K562 (cell line): ENCODE results near the gene AGO1. TPM values are rescaled to one million over a fixed set of nuclear protein-coding genes. Genes with fewer than 3 reads are reported as not detected.
"Not testable (repeated sequence)": the region's sequence is repeated elsewhere in the genome, so short reads cannot be mapped to it uniquely, and the experiment has no call there.

Experiments used
- ATAC-seq: fragments of 200-7000 bp; cut with Tn5 transposase; 3 replicates; pipeline ENCODE4 v1.9.1; 2020; ENCODE audit warnings: moderate library complexity
- BruUV-seq: library from RNA; stranded (reverse); fragments of 400-500 nt; replicated peaks from 2 replicates; lab custom pipeline; 2021; lab: Mats Ljungman, UMichigan
- CTCF ChIA-PET: fragments of 300-600 bp; formaldehyde crosslinking; extraction: SDS; loops from one replicate; lab custom pipeline; 2021; ENCODE audit warnings: low intra/inter-chr PET ratio; lab: Yijun Ruan, JAX
- POLR2A ChIA-PET: fragments of 300-600, 350-650 bp; sonication (Branson Sonifier 250); formaldehyde crosslinking; extraction: SDS; loops from one replicate; lab custom pipeline; 2021; ENCODE audit warnings: antibody characterized with exemption, inconsistent platforms; lab: Yijun Ruan, JAX
- DNase-seq, 4 experiments: peaks; one replicate each; pipeline versions ENCODE4 v3.0.0 to v3.0.0-alpha.2; 2011 to 2018; ENCODE audit warnings: low spot score in 3 of 4, mixed read lengths in 3 of 4; ENCODE audit errors: extremely low read depth in 1 of 4
- FAIRE-seq: peaks from 2 replicates; lab custom pipeline; 2011; peaks lifted over from hg19 to GRCh38; lab: Jason Lieb, UNC
- H2AFZ ChIP-seq: 2 replicates; pipeline ENCODE4 v1.6.0; 2011; ENCODE audit warnings: low read depth, low read length, control low read depth, inconsistent platforms
- H3K27ac ChIP-seq: fragments of 200-600 bp; 3 replicates; pipeline ENCODE4 v1.8.0; 2011; ENCODE audit warnings: low read depth, mild to moderate bottlenecking, control low read depth, inconsistent platforms, low read length, moderate library complexity, mixed read lengths; ENCODE audit errors: extremely low read depth
- H3K27me3 ChIP-seq, 2 experiments: fragments of 300-600 bp in 1 of 2; 2 replicates in 1 of 2; 3 replicates in 1 of 2; pipeline versions ENCODE4 v1.6.0 to v1.8.0; 2011; ENCODE audit warnings: inconsistent platforms in 2 of 2, low read length in 2 of 2, mild to moderate bottlenecking in 1 of 2, mixed read lengths in 1 of 2, moderate library complexity in 1 of 2; ENCODE audit not compliant: control insufficient read depth in 2 of 2, insufficient read depth in 2 of 2
- H3K36me3 ChIP-seq: fragments of 300-600 bp; 3 replicates; pipeline ENCODE4 v1.8.0; 2011; ENCODE audit warnings: mild to moderate bottlenecking, low read length, inconsistent platforms; ENCODE audit not compliant: control insufficient read depth, insufficient read depth
- H3K4me1 ChIP-seq, 2 experiments: fragments of 200-600 bp in 1 of 2; replicated peaks in 1 of 2; 2 replicates in 1 of 2; 3 replicates in 1 of 2; pipeline versions ENCODE4 v1.5.1 to v1.8.0; 2011; ENCODE audit warnings: inconsistent platforms in 2 of 2, low read length in 2 of 2, mild to moderate bottlenecking in 1 of 2, mixed read lengths in 1 of 2, moderate library complexity in 1 of 2; ENCODE audit not compliant: control insufficient read depth in 2 of 2, insufficient read depth in 2 of 2
- H3K4me2 ChIP-seq: 2 replicates; pipeline ENCODE4 v1.6.1; 2011; ENCODE audit warnings: low read length, control low read depth, inconsistent platforms, mixed read lengths; ENCODE audit not compliant: insufficient read depth
- H3K4me3 ChIP-seq: fragments of 200-600 bp; sonication (generic), shearing (Covaris generic); 2 replicates; pipeline ENCODE4 v1.5.1; 2016; ENCODE audit warnings: control low read depth, inconsistent platforms
- H3K79me2 ChIP-seq: fragments of 200-600 bp; 3 replicates; pipeline ENCODE4 v1.8.0; 2011; ENCODE audit warnings: low read length, inconsistent platforms; ENCODE audit not compliant: control insufficient read depth, insufficient read depth
- H3K9ac ChIP-seq, 2 experiments: 2 replicates each; pipeline versions ENCODE4 v1.6.0 to v1.6.1; 2011; ENCODE audit warnings: low read depth in 2 of 2, low read length in 2 of 2, control low read depth in 1 of 2, inconsistent platforms in 1 of 2, mild to moderate bottlenecking in 1 of 2, mixed read lengths in 1 of 2; ENCODE audit not compliant: insufficient read depth in 1 of 2
- H3K9me1 ChIP-seq: one replicate; pipeline ENCODE4 v1.6.0; 2011; ENCODE audit warnings: inconsistent platforms, mild to moderate bottlenecking, low read length, moderate library complexity; ENCODE audit not compliant: control insufficient read depth, insufficient read depth
- H3K9me3 ChIP-seq: replicated peaks from 2 replicates; pipeline ENCODE4 v1.5.1; 2011; ENCODE audit warnings: low read depth, low read length, inconsistent platforms; ENCODE audit not compliant: control insufficient read depth, insufficient read depth
- H4K20me1 ChIP-seq: replicated peaks from 2 replicates; pipeline ENCODE4 v1.6.1; 2011; ENCODE audit warnings: low read length, inconsistent platforms, mixed read lengths; ENCODE audit not compliant: control insufficient read depth, insufficient read depth
- SREBF2 ChIP-seq: sonication (generic); formaldehyde crosslinking; IDR thresholded peaks from 2 replicates; pipeline ENCODE4 v1.4.0; 2020; ENCODE audit warnings: mild to moderate bottlenecking, missing genetic modification reagents
- WGBS: fragments of 100-300 bp; shearing (Covaris generic); methylation state at CpG from one replicate; pipeline ENCODE4 v1.1.6; 2016; ENCODE audit warnings: low coverage, mixed read lengths; ENCODE audit not compliant: insufficient coverage; ENCODE audit errors: missing lambda C conversion rate; 5-methylcytosine and 5-hydroxymethylcytosine counted together
- in situ Hi-C: fragments of 300-500 bp; cut with MboI; formaldehyde crosslinking; loops from 4 replicates; pipeline ENCODE4 v1.15.0; 2018; ENCODE audit warnings: inconsistent platforms, mixed read lengths
- intact Hi-C: fragments of 100-400 bp; cut with micrococcal nuclease; formaldehyde crosslinking; loops from 2 replicates; pipeline ENCODE4 v1.14.2; 2022
- polyA plus RNA-seq, 8 experiments: library from polyadenylated mRNA; depleted of rRNA in 4 of 8; stranded (reverse) in 5 of 8; unstranded in 3 of 8; fragments of >200 nt; fragmentation: Nextera tagmentation in 2 of 8; fragmentation: Illumina TruSeq in 1 of 8; extraction: Ambion mirVana in 2 of 8; extraction: Trizol in 1 of 8; gene quantifications; 2 replicates each; pipeline versions ENCODE4 v1.2.1 to v1.2.3, GENCODE V29; 2011 to 2014; ENCODE audit warnings: inconsistent platforms in 1 of 8, missing spikeins in 1 of 8
- total RNA-seq, 7 experiments: library from RNA; depleted of rRNA in 6 of 7; stranded (reverse); fragments of >200 nt in 6 of 7; fragmentation: Illumina TruSeq in 2 of 7; extraction: Trizol in 2 of 7; gene quantifications; 2 replicates each; pipeline versions ENCODE4 v1.2.1 to v1.2.3, GENCODE V29; 2011 to 2021; ENCODE audit warnings: low replicate concordance in 1 of 7
- TF ChIP-seq, protein P1 (sequence below): fragments of 250-450 bp; sonication (Bioruptor Pico); IDR thresholded peaks from 2 replicates; pipeline ENCODE4 v1.8.0; 2022; ENCODE audit warnings: moderate library complexity, mild to moderate bottlenecking, inconsistent platforms

AGO1 gene
- total and polyA plus RNA-seq, 9 of the 15 experiments (the other 6 are each of a cell fraction or from before 2014, with no cell fraction given): 7.3 to 64.2 (median 26.0) TPM

DNA sequence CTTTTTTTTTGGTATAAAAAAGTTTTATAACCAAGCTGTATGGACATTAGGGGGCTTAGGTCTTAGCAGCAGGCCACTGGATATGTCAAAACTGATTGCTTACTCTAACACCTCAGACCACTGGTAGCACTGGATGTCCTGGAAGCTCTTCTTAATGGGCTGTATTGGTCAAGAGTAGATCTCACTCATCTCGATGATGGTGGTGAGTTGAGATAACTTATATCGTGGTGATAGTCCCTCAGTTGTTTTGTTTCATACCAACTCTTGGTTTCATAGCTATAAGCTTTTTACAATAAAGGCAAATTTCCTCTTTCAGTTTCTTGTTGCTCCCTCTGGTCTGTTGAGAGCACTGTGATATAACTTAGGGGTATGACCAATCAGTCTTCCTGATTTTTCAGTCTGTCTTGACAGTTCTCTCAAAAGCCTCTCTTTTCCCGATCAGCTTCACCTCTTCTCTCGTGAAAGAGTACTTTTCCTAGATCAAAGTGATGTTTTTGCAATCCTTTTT lies 9.7 kb upstream of the AGO1 start (continued):
- TF ChIP-seq, protein P1, sequence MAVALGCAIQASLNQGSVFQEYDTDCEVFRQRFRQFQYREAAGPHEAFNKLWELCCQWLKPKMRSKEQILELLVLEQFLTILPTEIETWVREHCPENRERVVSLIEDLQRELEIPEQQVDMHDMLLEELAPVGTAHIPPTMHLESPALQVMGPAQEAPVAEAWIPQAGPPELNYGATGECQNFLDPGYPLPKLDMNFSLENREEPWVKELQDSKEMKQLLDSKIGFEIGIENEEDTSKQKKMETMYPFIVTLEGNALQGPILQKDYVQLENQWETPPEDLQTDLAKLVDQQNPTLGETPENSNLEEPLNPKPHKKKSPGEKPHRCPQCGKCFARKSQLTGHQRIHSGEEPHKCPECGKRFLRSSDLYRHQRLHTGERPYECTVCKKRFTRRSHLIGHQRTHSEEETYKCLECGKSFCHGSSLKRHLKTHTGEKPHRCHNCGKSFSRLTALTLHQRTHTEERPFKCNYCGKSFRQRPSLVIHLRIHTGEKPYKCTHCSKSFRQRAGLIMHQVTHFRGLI: no peak
- no peak for TF ChIP-seq SREBF2 (CRISPR knock-in tag)

DNA sequence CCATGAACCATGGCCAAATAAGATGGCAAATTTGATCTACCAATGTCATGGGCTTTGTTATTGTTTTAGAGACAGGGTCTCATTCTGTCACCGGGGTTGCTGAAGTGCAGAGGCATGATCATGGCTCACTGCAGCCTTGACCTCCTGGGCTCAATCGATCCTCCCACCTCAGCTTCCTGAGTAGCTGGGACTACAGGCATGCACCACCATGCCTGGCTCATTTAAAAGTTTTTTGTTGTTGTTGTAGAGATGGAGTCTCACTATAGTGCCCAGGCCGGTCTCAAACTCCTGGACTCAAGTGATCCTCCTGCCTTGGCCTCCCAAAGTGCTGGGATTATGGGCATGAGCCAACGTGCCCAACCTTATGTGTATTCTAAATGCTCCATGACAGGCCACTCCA lies 8.9 kb upstream of the AGO1 start:
- Histone ChIP-seq H3K79me2 (peaks cover 90% of the 10 kb centered on the region), H3K36me3 (peaks cover 20% of the 10 kb centered on the region; the same call in 2 of the 3 replicates), H4K20me1 (peaks cover 15% of the 10 kb centered on the region)
- BruUV-seq, CTCF ChIA-PET, in situ Hi-C loops, FAIRE-seq, ATAC-seq, intact Hi-C loops, H3K27me3 ChIP-seq, H3K27ac ChIP-seq, H2AFZ ChIP-seq, H3K9ac ChIP-seq, H3K4me1 ChIP-seq, H3K9me3 ChIP-seq, H3K4me3 ChIP-seq, DNase-seq, H3K4me2 ChIP-seq, H3K9me1 ChIP-seq: not testable (repeated sequence)
- WGBS: 50% methylated on average over 4 of the region's 4 CpGs
- POLR2A ChIA-PET: interaction anchor here (0.7 to 1.3 kb wide), 2 partner anchors 9 to 11 kb away, joined by 3 read pairs; partner anchors contain the start of gene AGO1
